Measurements from ENCODE around the gene OCLN. TPM values are rescaled to one million over a fixed set of nuclear protein-coding genes. Genes with fewer than 3 reads are reported as not detected.
A peak's percentile ranks its signal among the peaks of the same experiment; 100 is the strongest.

The OCLN gene
- total RNA-seq, 1 experiment from 2014 or later = 35.4 TPM

DNA sequence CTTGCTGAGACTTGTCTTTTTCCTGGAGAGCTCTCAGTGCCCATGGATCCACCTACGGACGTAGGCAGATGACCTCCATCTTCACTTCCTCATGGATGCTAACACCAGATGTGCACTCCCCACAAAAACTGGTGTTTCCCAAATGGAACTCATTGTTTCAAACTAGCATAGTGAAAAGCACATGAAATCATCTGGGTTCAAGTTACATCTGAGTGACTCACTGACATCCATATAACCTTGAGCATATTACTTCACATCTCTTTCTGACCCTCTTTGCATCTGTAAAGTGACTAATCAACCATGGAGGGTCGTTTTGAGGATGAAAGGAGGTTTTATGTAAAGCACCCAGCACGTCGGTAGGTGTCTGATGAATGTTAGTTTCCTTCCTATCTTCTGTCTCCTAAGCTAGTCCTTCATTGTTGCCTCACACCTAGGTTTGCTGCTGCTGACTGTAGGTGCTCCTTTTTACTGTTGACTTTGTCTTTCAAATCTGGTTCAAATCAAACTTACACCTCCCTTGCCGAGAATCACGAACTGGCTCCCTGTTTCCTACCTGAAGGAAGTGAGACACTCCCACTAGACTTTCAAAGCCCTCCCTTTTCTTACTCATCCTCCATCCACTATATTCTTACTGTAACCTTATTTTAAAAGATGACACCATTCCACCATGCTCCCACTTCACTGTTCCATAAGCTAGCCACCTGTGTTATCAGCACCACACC, 10.3 kb downstream of the OCLN start:
- Histone ChIP-seq H3K9ac (ENCODE audit: low read length) (peak overlapping the region; percentile 29; the same call in 1 of the 2 replicates), H3F3A (ENCODE audit: low read length, unreplicated experiment) (no peaks in the 10 kb centered on the region), H3K4me1 (ENCODE audit: insufficient read depth, low read length) (peaks cover 48% of the 10 kb centered on the region), H2AFZ (ENCODE audit: low read length) (no peak overlapping the region), H3K79me2 (ENCODE audit: low read length) (peaks cover 73% of the 10 kb centered on the region), H3K4me3 (ENCODE audit: low read length) (peak overlapping the region; percentile 31; the same call in 1 of the 2 replicates), H3K27ac (ENCODE audit: low read length) (peak overlapping the region; percentile 79), H3K9me2 (replicated peaks; ENCODE audit: low read length) (no peaks in the 10 kb centered on the region), H3K27me3 (ENCODE audit: low read length) (no peaks in the 10 kb centered on the region), H3K9me3 (ENCODE audit: low read length) (no peaks in the 10 kb centered on the region), H4K20me1 (ENCODE audit: low read length) (0 out of 2 replicates have a peak, but pooled peaks cover 4% of the 10 kb centered on the region), H3K4me2 (ENCODE audit: low read length) (peak overlapping the region; percentile 63), H3K36me3 (ENCODE audit: low read depth, low read length) (peaks cover 10% of the 10 kb centered on the region; the same call in 1 of the 2 replicates)
- ChIA-PET POLR2A (ENCODE audit: unreplicated experiment) (no interaction called here), CTCF (no interaction called here)
- DNase-seq (peak; percentile 42), ATAC-seq (peak; percentile 34; the same call in 1 of the 2 replicates)
- TF ChIP-seq EZH2phosphoT487 (IDR thresholded peaks at IDR 0.05; ENCODE audit: borderline replicate concordance, low read length) (no peak), EZH2 (IDR thresholded peaks at IDR 0.05; ENCODE audit: low read length, unreplicated experiment) (no peak)
- TF ChIP-seq, protein P1, sequence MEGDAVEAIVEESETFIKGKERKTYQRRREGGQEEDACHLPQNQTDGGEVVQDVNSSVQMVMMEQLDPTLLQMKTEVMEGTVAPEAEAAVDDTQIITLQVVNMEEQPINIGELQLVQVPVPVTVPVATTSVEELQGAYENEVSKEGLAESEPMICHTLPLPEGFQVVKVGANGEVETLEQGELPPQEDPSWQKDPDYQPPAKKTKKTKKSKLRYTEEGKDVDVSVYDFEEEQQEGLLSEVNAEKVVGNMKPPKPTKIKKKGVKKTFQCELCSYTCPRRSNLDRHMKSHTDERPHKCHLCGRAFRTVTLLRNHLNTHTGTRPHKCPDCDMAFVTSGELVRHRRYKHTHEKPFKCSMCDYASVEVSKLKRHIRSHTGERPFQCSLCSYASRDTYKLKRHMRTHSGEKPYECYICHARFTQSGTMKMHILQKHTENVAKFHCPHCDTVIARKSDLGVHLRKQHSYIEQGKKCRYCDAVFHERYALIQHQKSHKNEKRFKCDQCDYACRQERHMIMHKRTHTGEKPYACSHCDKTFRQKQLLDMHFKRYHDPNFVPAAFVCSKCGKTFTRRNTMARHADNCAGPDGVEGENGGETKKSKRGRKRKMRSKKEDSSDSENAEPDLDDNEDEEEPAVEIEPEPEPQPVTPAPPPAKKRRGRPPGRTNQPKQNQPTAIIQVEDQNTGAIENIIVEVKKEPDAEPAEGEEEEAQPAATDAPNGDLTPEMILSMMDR (conservative IDR thresholded peaks at IDR 0.05; ENCODE audit: low read depth, low read length) = no peak
- BruUV-seq (replicated peaks) = no TSS peak
- intact Hi-C loops (cut with micrococcal nuclease) = no loop called here

DNA sequence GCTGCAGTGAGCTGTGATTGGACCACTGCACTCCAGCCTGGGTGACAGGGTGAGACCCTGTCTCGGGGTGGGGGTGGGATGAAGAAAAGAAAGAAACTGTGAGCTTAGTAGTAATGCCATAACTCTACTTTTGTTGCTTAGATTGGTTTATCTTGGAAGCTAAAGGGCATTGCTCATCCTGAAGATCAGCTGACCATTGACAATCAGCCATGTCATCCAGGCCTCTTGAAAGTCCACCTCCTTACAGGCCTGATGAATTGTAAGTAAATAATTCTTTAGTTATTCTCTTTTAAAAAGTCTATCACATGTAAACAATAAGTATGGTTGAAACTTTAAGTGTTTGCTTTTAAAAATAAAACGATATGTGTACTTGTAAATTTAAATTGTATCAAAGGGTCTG, 11.4 kb downstream of the OCLN start:
- intact Hi-C loops (cut with micrococcal nuclease) = no loop called here
- H3K4me2 ChIP-seq (ENCODE audit: low read length) = no peak overlapping the region
- H3K4me3 ChIP-seq (ENCODE audit: low read length) = no peak overlapping the region
- TF ChIP-seq EZH2 (IDR thresholded peaks at IDR 0.05; ENCODE audit: low read length, unreplicated experiment) (no peak), EZH2phosphoT487 (IDR thresholded peaks at IDR 0.05; ENCODE audit: borderline replicate concordance, low read length) (no peak)
- TF ChIP-seq, protein P1 (conservative IDR thresholded peaks at IDR 0.05; ENCODE audit: low read depth, low read length) = no peak
- H2AFZ ChIP-seq (ENCODE audit: low read length) = no peak overlapping the region
- CTCF ChIA-PET = no interaction called here
- no peaks in the 10 kb centered on the region for H3F3A ChIP-seq (ENCODE audit: low read length, unreplicated experiment)
- H3K9ac ChIP-seq (ENCODE audit: low read length) = no peak overlapping the region
- no peaks in the 10 kb centered on the region for H3K9me2 ChIP-seq (replicated peaks; ENCODE audit: low read length)
- BruUV-seq (replicated peaks) = no TSS peak
- POLR2A ChIA-PET (ENCODE audit: unreplicated experiment) = no interaction called here
- DNase-seq (no peak), ATAC-seq (no peak)
- H3K4me1 ChIP-seq (ENCODE audit: insufficient read depth, low read length) = peaks cover 39% of the 10 kb centered on the region
- no peak overlapping the region for H3K27ac ChIP-seq (ENCODE audit: low read length)
- H3K79me2 ChIP-seq (ENCODE audit: low read length) = peaks cover 65% of the 10 kb centered on the region
- H4K20me1 ChIP-seq (ENCODE audit: low read length) = 0 out of 2 replicates have a peak, but pooled peaks cover 4% of the 10 kb centered on the region
- H3K36me3 ChIP-seq (ENCODE audit: low read depth, low read length) = peaks cover 15% of the 10 kb centered on the region; the same call in 1 of the 2 replicates
- H3K9me3 ChIP-seq (ENCODE audit: low read length) = no peaks in the 10 kb centered on the region
- no peaks in the 10 kb centered on the region for H3K27me3 ChIP-seq (ENCODE audit: low read length)

DNA sequence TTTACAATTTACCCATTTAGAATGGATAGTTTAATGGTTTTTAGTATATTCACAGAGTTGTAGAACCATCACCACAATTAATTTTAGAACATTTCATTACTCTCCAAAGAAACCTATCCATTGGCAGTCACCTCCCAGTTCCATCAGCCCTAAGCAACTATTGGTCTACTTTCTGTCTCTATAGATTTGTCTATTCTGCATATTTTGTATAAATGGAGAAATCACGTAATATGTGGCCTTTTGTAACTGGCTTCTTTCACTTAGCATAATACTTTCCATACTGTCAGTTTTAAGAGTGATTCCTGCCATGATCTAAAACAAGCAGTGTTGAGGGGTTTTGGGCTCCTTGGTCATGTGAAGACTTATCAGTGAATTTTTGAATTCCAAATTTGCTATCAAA, 12.7 kb downstream of the OCLN start:
- intact Hi-C loops (cut with micrococcal nuclease) = no loop called here
- Histone ChIP-seq H3K4me1 (ENCODE audit: insufficient read depth, low read length) (peaks cover 33% of the 10 kb centered on the region), H3K4me3 (ENCODE audit: low read length) (no peak overlapping the region), H3K9me3 (ENCODE audit: low read length) (no peaks in the 10 kb centered on the region), H3K27ac (ENCODE audit: low read length) (no peak overlapping the region), H2AFZ (ENCODE audit: low read length) (no peak overlapping the region), H3K9ac (ENCODE audit: low read length) (no peak overlapping the region), H3K4me2 (ENCODE audit: low read length) (no peak overlapping the region), H3F3A (ENCODE audit: low read length, unreplicated experiment) (no peaks in the 10 kb centered on the region), H3K79me2 (ENCODE audit: low read length) (peaks cover 55% of the 10 kb centered on the region), H3K9me2 (replicated peaks; ENCODE audit: low read length) (no peaks in the 10 kb centered on the region), H3K36me3 (ENCODE audit: low read depth, low read length) (peaks cover 22% of the 10 kb centered on the region; the same call in 1 of the 2 replicates), H3K27me3 (ENCODE audit: low read length) (no peaks in the 10 kb centered on the region), H4K20me1 (ENCODE audit: low read length) (0 out of 2 replicates have a peak, but pooled peaks cover 4% of the 10 kb centered on the region)
- no TSS peak for BruUV-seq (replicated peaks)
- ATAC-seq = no peak
- ChIA-PET POLR2A (ENCODE audit: unreplicated experiment) (no interaction called here), CTCF (no interaction called here)
- DNase-seq = no peak
- TF ChIP-seq, protein P1 (conservative IDR thresholded peaks at IDR 0.05; ENCODE audit: low read depth, low read length) = no peak
- TF ChIP-seq EZH2 (IDR thresholded peaks at IDR 0.05; ENCODE audit: low read length, unreplicated experiment) = no peak
- no peak for TF ChIP-seq EZH2phosphoT487 (IDR thresholded peaks at IDR 0.05; ENCODE audit: borderline replicate concordance, low read length)

Data from PC-3 (cell line).